Measurements from ENCODE around the gene RBBP5. TPM values are rescaled to one million over a fixed set of nuclear protein-coding genes. Genes with fewer than 3 reads are reported as not detected.

Gene RBBP5
- total RNA-seq, 1 experiment from 2014 or later: 24.5 TPM

GRCh38 chr1:205091043-205091740 lies 30.6 kb downstream of the RBBP5 start:
- no peak overlapping the region for H3K4me3 ChIP-seq (replicated peaks in 1 of 2; ENCODE audit: low read depth in 1 of 2, low read length in 2 of 2)
- H3K4me2 ChIP-seq (ENCODE audit: low read length): no peak overlapping the region
- H3K9me3 ChIP-seq (ENCODE audit: control insufficient read depth in 1 of 2, insufficient read depth in 1 of 2, low read depth in 1 of 2, low read length in 2 of 2): no peaks in the 10 kb centered on the region
- H3K27ac ChIP-seq (ENCODE audit: low read depth, low read length): no peak overlapping the region
- ChIA-PET RAD21 (ENCODE audit: low non-redundant PET in 1 of 2, low total read pairs in 2 of 2, uncharacterized antibody in 2 of 2, unreplicated experiment in 2 of 2) (no interaction called here), CTCF (interaction anchor here (1.8 kb wide), 1 partner anchor 29 kb away, joined by 5 read pairs; no protein-coding TSS in a partner anchor), POLR2A (no interaction called here)
- H3K36me3 ChIP-seq (ENCODE audit: control insufficient read depth in 1 of 2, insufficient read depth in 2 of 2, low read length in 2 of 2): peaks cover 33 to 36% of the 10 kb centered on the region in 2 experiments
- no peaks in the 10 kb centered on the region for H4K20me1 ChIP-seq (ENCODE audit: insufficient read depth)
- no peak overlapping the region for H2AFZ ChIP-seq (ENCODE audit: low read depth, low read length, poor library complexity, severe bottlenecking)
- ATAC-seq (no peak), DNase-seq (ENCODE audit: low read depth, low spot score) (no peak)
- no peaks in the 10 kb centered on the region for H3K27me3 ChIP-seq (ENCODE audit: insufficient read depth, low read length)
- intact Hi-C loops (cut with micrococcal nuclease): no loop called here
- no peaks in the 10 kb centered on the region for H3K4me1 ChIP-seq (ENCODE audit: control insufficient read depth in 1 of 2, insufficient read depth in 2 of 2, low read length in 2 of 2)
- BruUV-seq (replicated peaks): no TSS peak
- TF ChIP-seq SIN3A (IDR thresholded peaks at IDR 0.05; ENCODE audit: low read depth) (no peak), POLR2AphosphoS5 (IDR thresholded peaks at IDR 0.05; ENCODE audit: low read depth, low read length) (no peak), EGR1 (IDR thresholded peaks at IDR 0.05; ENCODE audit: low read depth) (no peak)
- no peaks in the 10 kb centered on the region for H3K9me2 ChIP-seq (ENCODE audit: insufficient read depth)
- H3K9ac ChIP-seq (ENCODE audit: low read length): no peak overlapping the region
- H3K79me2 ChIP-seq (ENCODE audit: insufficient read depth, low read length): no peaks in the 10 kb centered on the region

DNA sequence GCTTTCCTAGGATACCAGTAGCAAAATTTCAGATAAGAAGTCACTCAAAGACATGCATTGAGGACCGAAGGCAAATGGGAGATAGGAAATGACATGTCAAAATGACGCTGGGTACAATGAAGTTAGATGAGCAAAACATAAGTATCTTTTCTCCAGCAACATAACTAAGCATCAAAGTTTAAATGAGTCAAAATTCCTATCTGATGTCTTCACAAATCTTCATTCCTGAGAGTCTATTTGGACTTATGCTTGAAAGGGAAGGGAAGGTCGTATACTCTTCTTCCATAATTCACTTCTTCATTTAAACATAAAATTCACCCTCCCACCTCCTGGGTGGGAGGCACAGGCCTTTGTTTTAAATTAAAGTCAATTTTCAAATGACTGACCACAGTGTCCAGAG lies 33.4 kb downstream of the RBBP5 start:
- H3K9ac ChIP-seq (ENCODE audit: low read length): no peak overlapping the region

More for the DNA sequence above, 33.4 kb downstream of the RBBP5 start:
- CTCF ChIA-PET: no interaction called here
- H2AFZ ChIP-seq (ENCODE audit: low read depth, low read length, poor library complexity, severe bottlenecking): no peak overlapping the region
- RAD21 ChIA-PET (ENCODE audit: low non-redundant PET in 1 of 2, low total read pairs in 2 of 2, uncharacterized antibody in 2 of 2, unreplicated experiment in 2 of 2): no interaction called here
- DNase-seq (ENCODE audit: low read depth, low spot score): no peak
- H3K9me3 ChIP-seq (ENCODE audit: control insufficient read depth in 1 of 2, insufficient read depth in 1 of 2, low read depth in 1 of 2, low read length in 2 of 2): no peaks in the 10 kb centered on the region
- H3K79me2 ChIP-seq (ENCODE audit: insufficient read depth, low read length): no peaks in the 10 kb centered on the region
- no peaks in the 10 kb centered on the region for H4K20me1 ChIP-seq (ENCODE audit: insufficient read depth)
- no peak overlapping the region for H3K4me3 ChIP-seq (replicated peaks in 1 of 2; ENCODE audit: low read depth in 1 of 2, low read length in 2 of 2)
- TF ChIP-seq EZH2phosphoT487 (IDR thresholded peaks at IDR 0.05; ENCODE audit: borderline replicate concordance): no peak
- TF ChIP-seq, protein P1, sequence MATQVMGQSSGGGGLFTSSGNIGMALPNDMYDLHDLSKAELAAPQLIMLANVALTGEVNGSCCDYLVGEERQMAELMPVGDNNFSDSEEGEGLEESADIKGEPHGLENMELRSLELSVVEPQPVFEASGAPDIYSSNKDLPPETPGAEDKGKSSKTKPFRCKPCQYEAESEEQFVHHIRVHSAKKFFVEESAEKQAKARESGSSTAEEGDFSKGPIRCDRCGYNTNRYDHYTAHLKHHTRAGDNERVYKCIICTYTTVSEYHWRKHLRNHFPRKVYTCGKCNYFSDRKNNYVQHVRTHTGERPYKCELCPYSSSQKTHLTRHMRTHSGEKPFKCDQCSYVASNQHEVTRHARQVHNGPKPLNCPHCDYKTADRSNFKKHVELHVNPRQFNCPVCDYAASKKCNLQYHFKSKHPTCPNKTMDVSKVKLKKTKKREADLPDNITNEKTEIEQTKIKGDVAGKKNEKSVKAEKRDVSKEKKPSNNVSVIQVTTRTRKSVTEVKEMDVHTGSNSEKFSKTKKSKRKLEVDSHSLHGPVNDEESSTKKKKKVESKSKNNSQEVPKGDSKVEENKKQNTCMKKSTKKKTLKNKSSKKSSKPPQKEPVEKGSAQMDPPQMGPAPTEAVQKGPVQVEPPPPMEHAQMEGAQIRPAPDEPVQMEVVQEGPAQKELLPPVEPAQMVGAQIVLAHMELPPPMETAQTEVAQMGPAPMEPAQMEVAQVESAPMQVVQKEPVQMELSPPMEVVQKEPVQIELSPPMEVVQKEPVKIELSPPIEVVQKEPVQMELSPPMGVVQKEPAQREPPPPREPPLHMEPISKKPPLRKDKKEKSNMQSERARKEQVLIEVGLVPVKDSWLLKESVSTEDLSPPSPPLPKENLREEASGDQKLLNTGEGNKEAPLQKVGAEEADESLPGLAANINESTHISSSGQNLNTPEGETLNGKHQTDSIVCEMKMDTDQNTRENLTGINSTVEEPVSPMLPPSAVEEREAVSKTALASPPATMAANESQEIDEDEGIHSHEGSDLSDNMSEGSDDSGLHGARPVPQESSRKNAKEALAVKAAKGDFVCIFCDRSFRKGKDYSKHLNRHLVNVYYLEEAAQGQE (IDR thresholded peaks at IDR 0.05; ENCODE audit: low read depth): no peak
- TF ChIP-seq ZFX (IDR thresholded peaks at IDR 0.05): no peak
- TF ChIP-seq, protein P2, sequence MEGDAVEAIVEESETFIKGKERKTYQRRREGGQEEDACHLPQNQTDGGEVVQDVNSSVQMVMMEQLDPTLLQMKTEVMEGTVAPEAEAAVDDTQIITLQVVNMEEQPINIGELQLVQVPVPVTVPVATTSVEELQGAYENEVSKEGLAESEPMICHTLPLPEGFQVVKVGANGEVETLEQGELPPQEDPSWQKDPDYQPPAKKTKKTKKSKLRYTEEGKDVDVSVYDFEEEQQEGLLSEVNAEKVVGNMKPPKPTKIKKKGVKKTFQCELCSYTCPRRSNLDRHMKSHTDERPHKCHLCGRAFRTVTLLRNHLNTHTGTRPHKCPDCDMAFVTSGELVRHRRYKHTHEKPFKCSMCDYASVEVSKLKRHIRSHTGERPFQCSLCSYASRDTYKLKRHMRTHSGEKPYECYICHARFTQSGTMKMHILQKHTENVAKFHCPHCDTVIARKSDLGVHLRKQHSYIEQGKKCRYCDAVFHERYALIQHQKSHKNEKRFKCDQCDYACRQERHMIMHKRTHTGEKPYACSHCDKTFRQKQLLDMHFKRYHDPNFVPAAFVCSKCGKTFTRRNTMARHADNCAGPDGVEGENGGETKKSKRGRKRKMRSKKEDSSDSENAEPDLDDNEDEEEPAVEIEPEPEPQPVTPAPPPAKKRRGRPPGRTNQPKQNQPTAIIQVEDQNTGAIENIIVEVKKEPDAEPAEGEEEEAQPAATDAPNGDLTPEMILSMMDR (IDR thresholded peaks at IDR 0.05 in 2 of 3, conservative IDR thresholded peaks at IDR 0.05 in 1 of 3; ENCODE audit: borderline replicate concordance in 1 of 3, insufficient read depth in 1 of 3, low read depth in 2 of 3, low read length in 2 of 3): no peak
- no peak for TF ChIP-seq POLR2AphosphoS5 (IDR thresholded peaks at IDR 0.05; ENCODE audit: low read depth, low read length)
- no peak for TF ChIP-seq POLR2A (IDR thresholded peaks at IDR 0.05; ENCODE audit: borderline replicate concordance, extremely low read depth, insufficient read depth, insufficient read length)
- TF ChIP-seq EGR1 (IDR thresholded peaks at IDR 0.05; ENCODE audit: low read depth): no peak
- TF ChIP-seq CBX3 (IDR thresholded peaks at IDR 0.05; ENCODE audit: low read depth): no peak
- no peak for TF ChIP-seq FOSL1 (IDR thresholded peaks at IDR 0.05; ENCODE audit: low read depth)
- no peaks in the 10 kb centered on the region for H3K4me1 ChIP-seq (ENCODE audit: control insufficient read depth in 1 of 2, insufficient read depth in 2 of 2, low read length in 2 of 2)
- H3K36me3 ChIP-seq (ENCODE audit: control insufficient read depth in 1 of 2, insufficient read depth in 2 of 2, low read length in 2 of 2): peaks cover 27 to 31% of the 10 kb centered on the region in 2 experiments
- H3K27me3 ChIP-seq (ENCODE audit: insufficient read depth, low read length): no peaks in the 10 kb centered on the region
- no peak overlapping the region for H3K27ac ChIP-seq (ENCODE audit: low read depth, low read length)
- intact Hi-C loops (cut with micrococcal nuclease): no loop called here
- H3K4me2 ChIP-seq (ENCODE audit: low read length): no peak overlapping the region
- ATAC-seq: no peak
- POLR2A ChIA-PET: no interaction called here
- no TSS peak for BruUV-seq (replicated peaks)
- no peaks in the 10 kb centered on the region for H3K9me2 ChIP-seq (ENCODE audit: insufficient read depth)

All from HCT116 (cell line).